ENCODE measurements around the gene SHC3. TPM values are rescaled to one million over a fixed set of nuclear protein-coding genes. Genes with fewer than 3 reads are reported as not detected.

Gene SHC3
- total RNA-seq, 2 donors from 2014 or later, result 0.95 to 1.3 TPM

DNA sequence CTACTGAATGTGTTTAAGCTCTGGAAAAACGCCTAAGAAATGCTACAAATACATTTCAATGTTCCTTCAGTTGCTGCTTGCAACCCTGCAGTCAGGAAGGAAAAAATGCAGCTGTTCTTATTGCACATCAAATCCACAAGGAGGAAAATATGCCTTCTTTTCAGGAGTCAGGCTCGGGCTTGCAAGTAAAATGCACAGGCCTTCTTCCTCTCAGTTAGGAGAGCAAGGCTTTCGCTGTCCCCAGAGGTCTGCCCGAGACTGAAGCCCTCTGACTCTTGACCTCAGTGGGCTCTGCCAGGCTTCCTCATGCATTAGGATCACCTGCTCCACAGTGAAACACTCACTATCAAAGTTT lies 899 bp upstream of the SHC3 start:
- H3K27ac ChIP-seq (ENCODE audit: low read depth, low read length), result peak overlapping the region; percentile 97
- H3K9me3 Mint-ChIP-seq, result no peaks in the 10 kb centered on the region
- WGBS, 2 experiments (ENCODE audit: insufficient coverage in 1 of 2, insufficient read length in 1 of 2), result 21 to 29% methylated on average over 4 of the region's 4 CpGs
- H3K4me1 ChIP-seq (ENCODE audit: control insufficient read depth, insufficient read depth, low read length), result peaks cover 11% of the 10 kb centered on the region
- H3K4me3 Mint-ChIP-seq, result peak overlapping the region; percentile 49
- peak overlapping the region; percentile 71 for H3K4me3 ChIP-seq (ENCODE audit: low read length)
- H3K36me3 ChIP-seq (ENCODE audit: control insufficient read depth, insufficient read depth, low read length), result no peaks in the 10 kb centered on the region
- no peaks in the 10 kb centered on the region for H3K36me3 Mint-ChIP-seq (ENCODE audit: low read depth)
- TF ChIP-seq CTCF (conservative IDR thresholded peaks at IDR 0.05), result no peak
- H3K4me1 Mint-ChIP-seq, result peaks cover 30% of the 10 kb centered on the region
- H3K27ac Mint-ChIP-seq, result peak overlapping the region; percentile 92
- H3K9ac ChIP-seq (ENCODE audit: extremely low read depth, low read length, poor library complexity, severe bottlenecking), result peak overlapping the region; percentile 41
- no peaks in the 10 kb centered on the region for H3K9me3 ChIP-seq (ENCODE audit: control insufficient read depth, low read length)
- DNase-seq, result no peak
- peaks cover 38% of the 10 kb centered on the region for H3K27me3 ChIP-seq (ENCODE audit: control insufficient read depth, insufficient read depth, low read length, poor library complexity, severe bottlenecking)
- peaks cover 26% of the 10 kb centered on the region for H3K27me3 Mint-ChIP-seq (ENCODE audit: insufficient read depth)

GRCh38 chr9:89178830-89179539 lies 367 bp upstream of the SHC3 start:
- Mint-ChIP-seq H3K36me3 (ENCODE audit: low read depth) (no peaks in the 10 kb centered on the region), H3K9me3 (no peaks in the 10 kb centered on the region), H3K27ac (peak overlapping the region; percentile 92), H3K27me3 (ENCODE audit: insufficient read depth) (peaks cover 26% of the 10 kb centered on the region), H3K4me1 (peaks cover 30% of the 10 kb centered on the region), H3K4me3 (peak overlapping the region; percentile 49)
- Histone ChIP-seq H3K4me3 (ENCODE audit: low read length) (peak overlapping the region; percentile 71), H3K27ac (ENCODE audit: low read depth, low read length) (peak overlapping the region; percentile 97), H3K9ac (ENCODE audit: extremely low read depth, low read length, poor library complexity, severe bottlenecking) (peak overlapping the region; percentile 20), H3K27me3 (ENCODE audit: control insufficient read depth, insufficient read depth, low read length, poor library complexity, severe bottlenecking) (peaks cover 38% of the 10 kb centered on the region), H3K4me1 (ENCODE audit: control insufficient read depth, insufficient read depth, low read length) (peaks cover 11% of the 10 kb centered on the region), H3K36me3 (ENCODE audit: control insufficient read depth, insufficient read depth, low read length) (no peaks in the 10 kb centered on the region), H3K9me3 (ENCODE audit: control insufficient read depth, low read length) (no peaks in the 10 kb centered on the region)
- no peak for DNase-seq
- WGBS, 2 experiments (ENCODE audit: insufficient coverage in 1 of 2, insufficient read length in 1 of 2), result 23 to 32% methylated on average over 9 to 11 of the region's 11 CpGs
- no peak for TF ChIP-seq CTCF (conservative IDR thresholded peaks at IDR 0.05)

- Histone ChIP-seq H3K9me3 (ENCODE audit: control insufficient read depth, low read length) (no peaks in the 10 kb centered on the region), H3K36me3 (ENCODE audit: control insufficient read depth, insufficient read depth, low read length) (no peaks in the 10 kb centered on the region), H3K4me1 (ENCODE audit: control insufficient read depth, insufficient read depth, low read length) (peaks cover 11% of the 10 kb centered on the region), H3K27me3 (ENCODE audit: control insufficient read depth, insufficient read depth, low read length, poor library complexity, severe bottlenecking) (peaks cover 38% of the 10 kb centered on the region), H3K27ac (ENCODE audit: low read depth, low read length) (no peak overlapping the region), H3K4me3 (ENCODE audit: low read length) (peak overlapping the region; percentile 81), H3K9ac (ENCODE audit: extremely low read depth, low read length, poor library complexity, severe bottlenecking) (no peak overlapping the region)
- Mint-ChIP-seq H3K9me3 (no peaks in the 10 kb centered on the region), H3K36me3 (ENCODE audit: low read depth) (no peaks in the 10 kb centered on the region), H3K4me3 (peak overlapping the region; percentile 49), H3K27ac (no peak overlapping the region), H3K4me1 (peaks cover 30% of the 10 kb centered on the region), H3K27me3 (ENCODE audit: insufficient read depth) (peaks cover 24% of the 10 kb centered on the region)
- 4 to 5% methylated on average over 14 to 38 of the region's 38 CpGs for WGBS, 2 experiments (ENCODE audit: insufficient coverage in 1 of 2, insufficient read length in 1 of 2)
- no peak for TF ChIP-seq CTCF (conservative IDR thresholded peaks at IDR 0.05)
- peak; percentile 81 for DNase-seq
Observed at GRCh38 chr9:89177012-89177943, 1.3 kb downstream of the SHC3 start.
